NCI-H1105 (cell line): Measurements from ENCODE around the gene NES.

ENCODE experiments used
- DNase-seq: peaks from one replicate; lab custom pipeline; 2025; lab: John Stamatoyannopoulos, UW

The NES gene

DNA sequence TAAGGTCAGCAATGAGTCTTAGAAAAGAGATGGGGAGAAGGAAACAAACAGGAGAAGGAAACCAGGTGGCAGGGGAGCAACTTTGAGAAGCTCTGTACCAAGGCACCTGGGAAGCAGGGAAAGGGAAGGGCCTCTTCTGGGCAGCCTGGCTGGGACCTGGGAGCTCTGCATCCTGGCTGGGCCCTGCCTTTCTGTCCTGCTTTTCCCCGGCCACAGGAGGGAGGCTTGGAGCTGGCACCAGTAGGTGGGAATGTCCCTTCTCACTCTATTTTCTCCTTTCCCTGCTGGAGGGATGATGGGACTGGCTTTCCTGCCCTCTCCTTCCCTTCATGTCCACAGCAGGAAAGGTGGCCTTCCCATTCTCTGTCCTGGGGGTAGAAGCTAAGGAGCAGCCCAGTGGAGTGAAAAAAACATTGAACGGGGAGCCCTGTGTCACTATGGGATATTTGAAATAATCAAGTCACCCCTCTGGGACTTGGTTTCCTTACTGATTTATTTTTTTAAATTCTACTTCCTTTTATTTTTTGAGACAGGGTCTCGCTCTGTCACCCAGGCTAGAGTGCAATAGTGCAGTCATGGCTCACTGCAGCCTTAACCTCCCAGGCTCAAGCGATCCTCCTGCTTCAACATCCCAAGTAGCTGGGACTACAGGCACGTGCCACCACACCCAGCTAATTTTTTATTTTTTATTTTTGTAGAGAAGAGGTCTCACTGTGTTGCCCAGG lies 5.1 kb upstream of the NES start:
- no peak for DNase-seq

GRCh38 chr1:156681196-156681960 lies 4.2 kb upstream of the NES start:
- no peak for DNase-seq

- no peak for DNase-seq
Observed at GRCh38 chr1:156680056-156680455, 2.8 kb upstream of the NES start.

- peak; percentile 58 for DNase-seq
Observed at GRCh38 chr1:156677616-156678596, 699 bp upstream of the NES start.

DNA sequence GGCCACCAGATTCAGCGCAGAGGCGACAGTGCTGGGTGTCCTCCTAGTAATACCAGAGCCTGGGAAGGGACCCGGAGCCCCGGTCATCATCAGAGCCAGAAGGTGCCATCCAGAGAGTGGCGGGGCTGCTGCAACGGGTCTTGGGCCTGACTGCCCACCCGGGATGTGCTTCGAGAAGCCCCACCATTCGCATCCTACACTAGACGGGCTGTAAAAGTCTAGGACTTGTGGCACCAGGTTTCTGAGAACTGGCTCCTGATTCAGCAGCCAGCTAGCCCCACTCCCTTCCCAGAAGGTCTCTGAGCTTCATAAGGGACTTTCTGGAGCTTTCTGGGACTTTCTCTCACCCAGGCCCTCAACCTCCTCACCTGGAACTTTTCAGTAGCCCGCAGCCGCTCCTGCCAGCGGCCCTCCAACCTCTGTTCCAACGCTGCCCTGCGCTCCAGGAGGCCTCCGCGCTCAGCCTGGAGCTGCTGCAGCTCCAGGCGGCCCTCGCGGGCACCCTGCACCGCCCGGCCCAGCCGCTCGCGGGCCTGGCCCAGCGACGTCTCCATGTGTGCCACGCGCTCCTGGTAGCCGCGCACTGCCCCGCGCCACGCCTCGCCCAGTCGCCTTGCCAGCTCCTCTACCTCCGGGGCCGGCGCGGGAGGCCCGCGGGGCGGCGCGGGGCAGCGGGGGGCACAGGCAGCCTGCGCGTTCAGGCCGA lies 940 bp downstream of the NES start:
- DNase-seq: no peak

DNA sequence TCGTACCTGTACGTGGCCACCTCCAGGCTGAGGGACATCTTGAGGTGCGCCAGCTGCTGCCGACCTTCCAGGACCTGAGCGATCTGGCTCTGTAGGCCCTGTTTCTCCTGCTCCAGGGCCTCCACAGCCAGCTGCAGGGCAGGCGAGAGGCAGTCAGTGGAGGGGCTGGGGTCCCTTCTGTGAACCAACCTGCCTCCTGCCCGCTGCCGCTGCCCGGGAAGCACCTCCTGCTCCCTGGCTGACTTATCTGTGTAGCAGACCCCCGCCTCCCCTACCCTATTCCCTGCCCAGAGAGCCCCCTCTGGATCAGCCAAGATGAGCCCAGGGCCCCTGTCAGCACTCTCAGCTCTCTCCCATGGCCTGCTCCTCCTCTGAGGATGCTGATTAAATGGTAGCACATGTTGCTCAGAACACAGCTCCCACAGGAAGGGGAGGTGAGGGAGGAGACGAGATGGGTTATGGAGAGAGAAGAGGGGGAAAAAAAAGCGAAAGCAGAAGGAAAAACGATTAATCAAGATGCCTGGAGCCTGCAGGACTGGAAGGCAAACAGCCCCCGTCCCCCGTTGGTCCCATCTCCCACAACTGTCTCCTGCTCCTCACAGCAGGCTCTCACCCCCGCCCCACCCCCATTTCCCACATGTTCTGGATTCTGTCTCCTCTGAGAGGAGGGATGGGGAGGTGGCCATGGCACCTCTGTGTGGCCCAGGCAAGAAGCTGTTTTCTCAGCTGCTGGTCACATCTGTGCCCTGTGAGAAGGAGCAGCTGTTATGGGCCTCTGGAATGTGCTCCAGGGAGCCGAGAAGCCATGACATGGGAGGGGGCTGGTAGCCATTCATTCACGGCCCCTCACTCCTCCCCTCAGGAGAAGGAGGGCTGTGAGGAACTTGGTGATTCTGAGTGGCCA lies 1.7 kb downstream of the NES start:
- no peak for DNase-seq

DNA sequence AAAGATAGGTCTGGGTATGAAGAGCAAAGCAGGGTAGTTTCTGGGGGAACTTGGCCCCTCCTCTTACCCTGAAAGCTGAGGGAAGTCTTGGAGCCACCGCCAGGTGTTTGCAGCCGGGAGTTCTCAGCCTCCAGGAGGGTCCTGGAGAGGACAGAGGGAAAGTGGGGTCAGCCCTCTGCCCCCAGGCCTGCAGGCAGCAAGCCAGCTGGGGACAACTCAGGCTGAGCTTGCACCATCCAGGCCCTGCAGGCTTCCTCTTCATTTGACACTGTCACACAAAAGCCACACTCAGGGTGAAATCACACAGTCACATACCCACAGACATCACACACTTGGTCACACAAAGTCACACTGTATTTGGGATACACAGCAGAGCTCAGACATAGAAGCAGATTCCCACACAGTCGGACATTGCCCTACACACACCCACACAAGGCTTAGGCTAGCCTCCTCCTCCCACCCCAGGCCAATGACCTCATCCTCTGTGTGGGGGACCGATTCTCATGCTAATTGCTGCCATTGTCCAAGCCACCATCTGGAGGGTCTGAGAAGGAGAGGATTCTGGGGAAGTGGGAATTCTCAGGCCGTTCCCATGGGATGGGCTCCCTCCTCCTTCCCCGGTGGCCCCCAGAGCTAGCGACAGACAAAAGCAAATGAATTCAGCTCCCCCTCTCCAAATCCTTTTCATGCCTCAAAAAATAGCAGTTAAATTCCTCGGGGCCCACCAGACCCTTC lies 3.7 kb downstream of the NES start:
- DNase-seq: no peak

DNA sequence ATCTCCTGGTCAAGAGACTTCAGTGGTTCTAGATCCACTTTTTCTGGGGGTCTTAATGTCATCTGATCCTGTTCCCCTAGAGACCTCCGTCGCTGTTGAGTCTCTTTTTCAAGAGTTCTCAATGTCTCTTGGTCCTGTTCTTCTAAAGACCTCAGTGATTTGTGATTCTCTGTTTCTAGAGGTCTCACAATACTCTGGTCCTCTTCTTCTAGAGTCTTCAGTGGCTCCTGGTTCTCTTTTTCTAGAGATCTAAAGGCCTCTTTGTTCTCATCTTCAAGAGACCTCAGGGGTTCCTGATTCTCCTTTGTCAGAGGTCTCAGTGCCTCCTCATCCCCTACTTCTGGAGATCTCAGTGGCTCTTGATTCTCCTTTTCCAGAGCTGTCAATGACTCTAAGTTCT lies 5.4 kb downstream of the NES start:
- no peak for DNase-seq

DNA sequence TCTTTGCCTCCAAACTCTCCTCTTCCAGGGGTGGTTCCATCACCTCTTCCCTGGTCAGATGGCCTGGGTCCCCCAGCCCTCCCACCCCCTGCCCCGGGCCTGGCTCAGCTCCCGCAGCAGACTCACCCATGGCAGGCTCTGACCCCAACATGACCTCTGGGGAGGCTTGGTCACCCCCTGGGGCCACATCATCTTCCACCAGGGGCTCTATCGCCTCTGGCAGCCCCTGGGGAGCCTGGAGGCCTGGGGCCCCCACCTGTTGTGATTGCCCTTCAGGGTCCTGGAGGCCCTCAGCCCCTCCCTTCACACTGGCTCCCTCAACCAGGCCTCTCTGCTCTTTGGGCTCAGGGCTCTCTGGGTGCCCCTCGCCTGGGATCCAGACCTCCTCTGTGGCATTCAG lies 6.4 kb downstream of the NES start:
- no peak for DNase-seq

DNA sequence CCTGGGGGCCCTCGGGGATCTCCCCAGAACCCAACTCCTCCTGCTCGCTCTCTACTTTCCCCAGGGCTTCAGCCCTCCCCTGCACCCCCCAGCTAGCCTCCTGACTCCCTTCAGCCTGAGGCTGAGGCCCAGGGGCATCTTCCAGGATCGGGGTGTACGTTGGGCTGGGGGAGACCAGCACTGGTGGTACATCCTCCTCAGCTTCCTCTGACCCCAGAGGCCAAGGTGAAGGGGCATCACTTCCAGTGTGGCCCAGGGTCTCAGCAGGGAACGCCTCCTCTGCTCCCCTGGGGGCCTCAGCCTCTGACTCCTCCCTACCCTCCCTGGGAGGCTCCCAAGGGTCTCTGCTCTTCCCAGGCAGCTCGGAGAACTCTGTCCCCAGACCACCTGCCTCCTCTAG lies 6.8 kb downstream of the NES start:
- DNase-seq: no peak

DNA sequence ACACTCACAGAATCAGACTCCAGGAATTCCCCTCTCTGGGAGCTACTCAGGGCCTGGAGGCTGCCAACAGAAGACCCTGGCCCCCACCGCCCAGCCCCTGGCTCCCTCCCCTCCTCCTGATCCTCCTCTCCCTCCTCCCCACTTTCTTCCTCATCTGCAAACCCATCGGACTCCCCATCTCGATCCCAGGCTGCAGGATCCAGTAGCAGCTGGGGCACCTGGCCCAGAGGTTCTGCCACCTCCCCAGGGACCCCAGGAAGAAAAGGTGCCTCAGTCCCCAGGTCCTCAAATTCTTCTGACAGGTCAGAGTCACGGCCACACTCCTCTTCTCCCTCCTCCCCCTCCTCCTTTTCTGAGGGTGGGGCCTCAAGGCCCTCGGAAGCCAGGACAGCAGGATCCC lies 7.4 kb downstream of the NES start:
- no peak for DNase-seq

GRCh38 chr1:156668801-156669637 lies 8.2 kb downstream of the NES start:
- DNase-seq: no peak

GRCh38 chr1:156667968-156668709 lies 9.1 kb downstream of the NES start:
- DNase-seq: no peak

DNA sequence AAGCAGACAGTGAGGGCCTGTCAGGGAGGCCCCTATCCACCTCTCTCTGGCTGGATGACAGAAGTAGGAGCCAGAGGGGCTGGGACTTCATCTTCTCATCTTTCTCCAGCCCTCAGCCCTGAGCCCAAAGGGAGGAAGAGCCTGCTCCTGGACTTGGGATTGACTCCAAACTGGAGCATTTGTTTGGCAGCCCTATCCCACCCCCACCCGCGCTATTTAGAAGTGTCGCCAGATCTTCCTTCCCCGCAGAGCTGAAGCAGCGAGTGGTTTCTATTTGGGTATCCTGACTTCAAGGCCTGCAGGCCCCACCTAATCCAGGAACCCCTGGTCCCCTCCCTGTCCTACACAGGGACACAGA lies 9.6 kb downstream of the NES start:
- no peak for DNase-seq

DNA sequence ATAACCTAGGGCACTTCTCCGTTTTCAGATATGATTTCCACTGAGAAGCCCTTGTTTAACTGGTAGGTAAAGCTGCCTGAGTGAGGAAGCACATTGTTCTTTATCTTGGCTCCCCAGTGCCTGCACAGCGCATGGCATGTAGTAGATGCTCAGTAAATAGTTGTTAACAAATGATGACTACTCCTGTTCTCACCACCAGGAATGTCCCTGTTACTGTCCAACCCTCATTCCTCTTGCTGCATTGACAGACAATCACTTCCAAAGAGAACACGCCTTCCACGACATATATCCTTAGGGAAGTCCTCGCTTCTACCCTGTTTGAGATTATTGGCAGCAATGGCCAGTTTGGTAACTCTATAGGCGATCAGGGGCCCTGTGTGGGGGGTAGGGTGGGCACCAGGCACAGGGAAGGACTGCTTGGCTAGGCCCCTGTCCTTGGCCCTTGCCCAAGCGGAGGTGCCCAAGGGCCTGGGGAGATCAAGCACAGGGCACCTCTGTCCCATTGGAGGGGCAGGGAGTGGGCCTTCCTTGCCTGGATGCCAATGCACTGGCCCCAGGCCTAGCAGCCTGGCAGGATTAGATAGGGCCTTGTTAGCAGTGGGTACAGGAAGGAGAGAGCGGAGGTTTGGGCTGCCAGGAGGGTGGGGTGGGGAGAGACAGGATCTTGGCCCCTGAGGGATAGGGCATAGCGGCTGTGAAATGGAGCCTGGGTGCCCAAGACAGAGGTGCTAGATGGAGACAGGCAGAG lies 10.2 kb downstream of the NES start:
- DNase-seq: no peak

- no peak for DNase-seq
Observed at GRCh38 chr1:156665539-156665938, 11.7 kb downstream of the NES start.

DNA sequence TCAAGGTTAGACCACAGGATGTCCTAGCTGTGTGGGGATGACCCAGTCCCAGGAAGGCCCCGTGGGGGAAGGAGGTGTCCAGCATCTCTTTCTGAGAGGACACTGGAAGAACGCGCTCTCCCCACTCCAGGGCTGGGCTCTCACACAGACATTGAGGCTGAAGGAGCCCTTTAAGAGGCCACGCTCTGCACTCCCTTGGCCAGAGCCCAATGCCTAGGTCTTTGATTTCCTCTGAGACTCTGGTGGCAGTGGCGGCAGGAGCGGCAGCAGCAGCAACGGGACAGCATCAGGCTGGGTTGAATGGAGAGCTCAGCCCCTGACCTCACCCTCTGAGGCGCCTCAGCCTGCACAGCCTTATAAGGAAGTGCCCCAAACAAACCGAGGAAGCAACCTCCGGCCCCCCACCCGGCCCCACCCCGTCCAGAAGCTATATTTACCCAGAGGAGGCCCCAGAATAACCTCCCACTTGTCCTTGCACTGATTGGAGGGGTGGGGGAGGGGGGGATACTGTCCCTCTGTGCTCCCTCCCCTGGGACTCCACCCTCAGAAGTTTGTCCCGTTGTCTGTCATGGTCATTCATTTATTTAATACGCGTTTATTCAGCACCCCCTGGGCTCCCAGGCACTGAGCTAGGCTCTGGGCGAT lies 12.3 kb downstream of the NES start:
- no peak for DNase-seq
